Measurements from ENCODE around the gene TOX3. TPM values are rescaled to one million over a fixed set of nuclear protein-coding genes. Genes with fewer than 3 reads are reported as not detected.

Gene TOX3
- total RNA-seq, 6 donors from 2014 or later, result 0.61 to 22.0 (median 4.9) TPM

DNA sequence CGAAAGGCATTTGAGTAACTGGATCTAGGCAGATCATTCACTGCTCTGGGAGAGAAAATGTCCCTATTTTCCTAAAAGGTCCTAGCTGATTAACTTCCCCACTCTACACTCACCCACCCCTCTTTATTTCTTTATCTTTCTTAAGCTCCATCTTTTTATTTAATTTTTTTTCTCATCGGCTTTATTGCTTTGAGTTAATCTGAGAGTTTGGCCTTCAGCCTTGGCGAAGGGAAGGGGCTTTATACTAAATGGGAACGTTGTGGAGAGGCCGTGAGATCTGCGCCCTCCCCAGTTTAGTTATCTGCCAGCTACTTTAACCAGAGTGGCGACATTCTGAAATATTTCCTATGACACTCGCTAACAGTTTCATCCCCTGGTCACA, 882 bp upstream of the TOX3 start:
- WGBS, 2 donors, result 38 to 47% methylated on average over 8 of the region's 8 CpGs
- Histone ChIP-seq H3K4me1 (peaks cover 6 to 34% (median 17%) of the 10 kb centered on the region in 4 donors), H3K4me3 (peak overlapping the region in 1 of 4 donors; percentile 54), H3K36me3 (no peaks in the 10 kb centered on the region), H3K27ac (no peak overlapping the region), H3K9me3 (no peaks in the 10 kb centered on the region), H3K27me3 (peaks cover 0 to 18% (median 6%) of the 10 kb centered on the region in 4 donors)
- DNase-seq (no peak), ATAC-seq (ENCODE audit: low FRiP score in 2 of 2) (no peak)
- TF ChIP-seq POLR2AphosphoS5 (IDR thresholded peaks at IDR 0.05) (no peak), EP300 (IDR thresholded peaks at IDR 0.05) (no peak), POLR2A (IDR thresholded peaks at IDR 0.05) (no peak)
- TF ChIP-seq, protein P1, sequence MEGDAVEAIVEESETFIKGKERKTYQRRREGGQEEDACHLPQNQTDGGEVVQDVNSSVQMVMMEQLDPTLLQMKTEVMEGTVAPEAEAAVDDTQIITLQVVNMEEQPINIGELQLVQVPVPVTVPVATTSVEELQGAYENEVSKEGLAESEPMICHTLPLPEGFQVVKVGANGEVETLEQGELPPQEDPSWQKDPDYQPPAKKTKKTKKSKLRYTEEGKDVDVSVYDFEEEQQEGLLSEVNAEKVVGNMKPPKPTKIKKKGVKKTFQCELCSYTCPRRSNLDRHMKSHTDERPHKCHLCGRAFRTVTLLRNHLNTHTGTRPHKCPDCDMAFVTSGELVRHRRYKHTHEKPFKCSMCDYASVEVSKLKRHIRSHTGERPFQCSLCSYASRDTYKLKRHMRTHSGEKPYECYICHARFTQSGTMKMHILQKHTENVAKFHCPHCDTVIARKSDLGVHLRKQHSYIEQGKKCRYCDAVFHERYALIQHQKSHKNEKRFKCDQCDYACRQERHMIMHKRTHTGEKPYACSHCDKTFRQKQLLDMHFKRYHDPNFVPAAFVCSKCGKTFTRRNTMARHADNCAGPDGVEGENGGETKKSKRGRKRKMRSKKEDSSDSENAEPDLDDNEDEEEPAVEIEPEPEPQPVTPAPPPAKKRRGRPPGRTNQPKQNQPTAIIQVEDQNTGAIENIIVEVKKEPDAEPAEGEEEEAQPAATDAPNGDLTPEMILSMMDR (IDR thresholded peaks at IDR 0.05), result no peak

GRCh38 chr16:52546291-52547003, 496 bp downstream of the TOX3 start:
- TF ChIP-seq POLR2A (IDR thresholded peaks at IDR 0.05) (no peak), EP300 (IDR thresholded peaks at IDR 0.05) (no peak), POLR2AphosphoS5 (IDR thresholded peaks at IDR 0.05) (no peak)
- TF ChIP-seq, protein P1 (IDR thresholded peaks at IDR 0.05), result no peak
- WGBS, 2 donors, result 2 to 4% methylated on average over 19 to 23 of the region's 79 CpGs
- Histone ChIP-seq H3K4me1 (peaks cover 6 to 27% (median 14%) of the 10 kb centered on the region in 4 donors), H3K36me3 (no peaks in the 10 kb centered on the region), H3K4me3 (peak overlapping the region; percentile 17 to 54 (median 48)), H3K9me3 (no peaks in the 10 kb centered on the region), H3K27ac (peak overlapping the region in 1 of 4 donors; percentile 17), H3K27me3 (peaks cover 0 to 18% (median 6%) of the 10 kb centered on the region in 4 donors)
- ATAC-seq (ENCODE audit: low FRiP score in 2 of 2) (peak; percentile 28 to 30), DNase-seq (peak in 1 of 2 donors; percentile 84)

DNA sequence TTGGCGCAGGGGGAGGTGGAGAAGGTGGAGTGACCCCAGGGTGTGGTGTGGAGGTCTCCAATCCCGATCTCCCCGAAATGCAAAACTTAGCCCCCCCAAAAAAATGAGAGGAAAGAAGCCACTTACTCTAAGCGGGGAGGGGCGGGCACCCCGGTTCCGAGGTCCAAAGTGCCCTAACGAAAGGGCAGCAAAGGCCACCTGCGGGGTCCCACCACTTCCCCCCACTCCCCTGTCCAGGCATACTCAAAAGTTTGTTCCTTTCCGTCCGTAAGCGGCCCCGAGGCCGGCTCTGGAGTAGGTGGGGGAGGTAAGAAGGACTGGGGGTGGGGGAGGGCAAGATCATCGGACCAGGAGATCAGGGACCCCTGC, 1.1 kb downstream of the TOX3 start:
- no peaks in the 10 kb centered on the region for H3K36me3 ChIP-seq
- H3K4me1 ChIP-seq, result peaks cover 6 to 27% (median 14%) of the 10 kb centered on the region in 4 donors
- WGBS, 2 donors, result 2% methylated on average over 15 of the region's 15 CpGs

GRCh38 chr16:52545222-52545897, 1.6 kb downstream of the TOX3 start:
- H3K36me3 ChIP-seq, result no peaks in the 10 kb centered on the region
- ATAC-seq (ENCODE audit: low FRiP score in 2 of 2) (peak; percentile 27 to 48), DNase-seq (peak in 1 of 2 donors; percentile 59)
- no peaks in the 10 kb centered on the region for H3K9me3 ChIP-seq
- H3K4me1 ChIP-seq, result peaks cover 6 to 27% (median 14%) of the 10 kb centered on the region in 4 donors
- H3K27ac ChIP-seq, result no peak overlapping the region
- H3K4me3 ChIP-seq, result peak overlapping the region in 3 of 4 donors; percentile 45 to 54 (median 50)
- H3K27me3 ChIP-seq, result peaks cover 0 to 18% (median 6%) of the 10 kb centered on the region in 4 donors
- TF ChIP-seq POLR2A (IDR thresholded peaks at IDR 0.05), result no peak
- TF ChIP-seq POLR2AphosphoS5 (IDR thresholded peaks at IDR 0.05), result no peak
- TF ChIP-seq, protein P1 (IDR thresholded peaks at IDR 0.05), result no peak
- no peak for TF ChIP-seq EP300 (IDR thresholded peaks at IDR 0.05)
- WGBS, 2 donors, result 9 to 11% methylated on average over 35 to 36 of the region's 36 CpGs

More for the DNA sequence above, 1.1 kb downstream of the TOX3 start:
- DNase-seq (no peak), ATAC-seq (ENCODE audit: low FRiP score in 2 of 2) (peak; percentile 7 to 16)
- TF ChIP-seq POLR2A (IDR thresholded peaks at IDR 0.05) (no peak), EP300 (IDR thresholded peaks at IDR 0.05) (no peak), POLR2AphosphoS5 (IDR thresholded peaks at IDR 0.05) (no peak)
- TF ChIP-seq, protein P1 (IDR thresholded peaks at IDR 0.05), result no peak
- Histone ChIP-seq H3K4me3 (peak overlapping the region in 3 of 4 donors; percentile 45 to 54 (median 50)), H3K9me3 (no peaks in the 10 kb centered on the region), H3K27ac (peak overlapping the region in 1 of 4 donors; percentile 17), H3K27me3 (peaks cover 0 to 18% (median 6%) of the 10 kb centered on the region in 4 donors)

Data from upper lobe of left lung (tissue), 6 donors.